Stimulated activated CD8-positive, alpha-beta memory T cell treated with anti-CD3 and anti-CD28 coated beads, Interleukin-4, amount 100 ng/mL, for 1 hour (primary cell): Measurements from ENCODE around the gene PNMA6E.

Experiments used
- DNase-seq, 2 donors: peaks; one replicate each; pipeline ENCODE4 v3.0.0-alpha.2; 2020; ENCODE audit warnings: low read depth in 2 of 2, low spot score in 1 of 2

The PNMA6E gene

GRCh38 chrX:153401133-153401764 is at the start of gene PNMA6E:
PNMA6E (minus strand) TSS chrX:153401350; CDS start chrX:153398849, 2,501 bp downstream.
- DNase-seq: no peak

GRCh38 chrX:153450949-153451277 is 49.8 kb upstream of the PNMA6E start:
- DNase-seq: no peak

- no peak for DNase-seq
These were observed 49.2 kb upstream of the PNMA6E start for GRCh38 chrX:153450114-153450948.

GRCh38 chrX:153449368-153450113 is 48.4 kb upstream of the PNMA6E start:
- no peak for DNase-seq

GRCh38 chrX:153448556-153449367 is 47.6 kb upstream of the PNMA6E start:
- DNase-seq: no peak

- DNase-seq: no peak
These were observed 46.4 kb upstream of the PNMA6E start for GRCh38 chrX:153447581-153447960.

- no peak for DNase-seq
These were observed 45.9 kb upstream of the PNMA6E start for GRCh38 chrX:153446950-153447580.

- no peak for DNase-seq
These were observed 45.4 kb upstream of the PNMA6E start for GRCh38 chrX:153446636-153446936.

GRCh38 chrX:153445856-153446635 is 44.9 kb upstream of the PNMA6E start, which contains the start of gene TREX2:
TREX2 (minus strand) TSS chrX:153446056; CDS start chrX:153445430, 626 bp downstream.
- DNase-seq: no peak

GRCh38 chrX:153445106-153445855 is 44.1 kb upstream of the PNMA6E start:
- DNase-seq: no peak

GRCh38 chrX:153444333-153445011 is 43.3 kb upstream of the PNMA6E start:
- no peak for DNase-seq

- DNase-seq: no peak
These were observed 42.6 kb upstream of the PNMA6E start for GRCh38 chrX:153443476-153444332.

- DNase-seq: no peak
These were observed 41.3 kb upstream of the PNMA6E start for GRCh38 chrX:153442463-153442862.

GRCh38 chrX:153441981-153442380 is 40.8 kb upstream of the PNMA6E start:
- no peak for DNase-seq

GRCh38 chrX:153441296-153441695 is 40.1 kb upstream of the PNMA6E start:
- no peak for DNase-seq

- DNase-seq: no peak
These were observed 39.5 kb upstream of the PNMA6E start for GRCh38 chrX:153440556-153441135.

GRCh38 chrX:153439977-153440376 is 38.8 kb upstream of the PNMA6E start:
- no peak for DNase-seq
